ENCODE data around the gene NLRX1.
"Not testable (repeated sequence)": the region's sequence is repeated elsewhere in the genome, so short reads cannot be mapped to it uniquely, and the experiment has no call there.

The NLRX1 gene

GRCh38 chr11:119168471-119169281 lies at the start of gene NLRX1:
Gene NLRX1 (plus strand): TSS chr11:119168725. CDS start chr11:119171404, 2,679 bp downstream.
- peak; percentile 54 for DNase-seq

- DNase-seq = no peak
Measured at GRCh38 chr11:119118946-119119345, 49.6 kb upstream of the NLRX1 start.

DNA sequence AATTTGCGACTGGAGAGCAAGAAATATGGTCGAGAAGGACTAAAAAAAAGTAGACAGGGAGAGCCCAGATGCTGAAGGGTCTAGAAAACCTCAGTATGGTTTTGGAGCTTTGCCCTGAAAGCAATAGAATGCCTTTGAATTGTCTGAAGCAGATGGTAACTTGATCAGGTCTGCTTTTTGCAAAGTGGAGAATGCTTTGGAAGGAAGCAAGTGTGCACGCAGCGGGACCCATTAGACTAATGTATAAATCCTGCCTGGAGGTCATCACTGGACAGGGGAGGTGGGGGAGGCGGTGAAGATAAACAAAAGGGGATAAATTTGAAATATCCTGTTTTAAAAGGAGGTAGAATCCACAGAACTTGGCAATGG lies 47.9 kb upstream of the NLRX1 start:
- DNase-seq = no peak

DNA sequence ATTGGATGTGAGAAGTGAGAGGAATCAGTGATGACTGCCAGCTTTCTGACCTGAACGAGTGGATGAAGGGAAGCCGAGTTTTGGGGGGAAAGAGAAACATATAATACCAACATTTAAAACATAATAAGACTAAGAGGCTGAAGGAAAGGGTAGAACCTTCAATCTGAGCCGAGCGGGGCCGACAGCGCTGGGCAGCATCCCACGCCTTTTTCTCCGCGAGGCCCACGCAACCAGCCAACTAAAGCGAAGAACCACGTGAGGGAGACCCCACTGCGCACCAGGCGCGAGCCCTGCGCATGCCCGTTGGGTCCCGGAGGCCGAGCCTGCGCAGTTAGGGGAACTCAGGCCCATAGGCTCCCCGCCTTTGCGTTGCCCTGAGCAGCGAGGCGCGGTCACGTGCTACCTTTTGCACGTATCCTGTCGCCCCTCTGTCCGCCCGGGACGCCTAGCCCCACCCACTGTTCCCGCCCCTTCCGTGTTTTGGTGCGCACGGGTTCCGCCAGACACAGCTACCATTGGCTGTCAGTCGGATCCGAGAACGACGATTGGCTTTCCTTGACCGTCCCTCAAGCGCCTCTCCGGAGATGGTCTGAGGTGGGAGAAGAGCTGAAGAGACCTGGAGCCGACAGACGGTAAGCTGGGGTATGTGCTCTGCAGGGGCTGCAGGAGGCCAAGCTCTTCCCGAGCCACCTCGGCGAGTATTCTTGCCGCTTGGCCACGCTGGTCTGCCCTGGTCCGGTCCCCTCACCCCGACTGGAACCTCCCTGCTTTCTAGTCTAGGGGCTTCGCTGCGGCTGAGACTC lies 47.3 kb upstream of the NLRX1 start, which contains the start of gene HINFP:
HINFP (plus strand) TSS at position 573 of the 803 bp plus-strand sequence. CDS start 5,365 bp downstream, outside the sequence.
- peak; percentile 97 for DNase-seq

- DNase-seq = no peak
Measured at GRCh38 chr11:119121811-119122124, 46.8 kb upstream of the NLRX1 start.

DNA sequence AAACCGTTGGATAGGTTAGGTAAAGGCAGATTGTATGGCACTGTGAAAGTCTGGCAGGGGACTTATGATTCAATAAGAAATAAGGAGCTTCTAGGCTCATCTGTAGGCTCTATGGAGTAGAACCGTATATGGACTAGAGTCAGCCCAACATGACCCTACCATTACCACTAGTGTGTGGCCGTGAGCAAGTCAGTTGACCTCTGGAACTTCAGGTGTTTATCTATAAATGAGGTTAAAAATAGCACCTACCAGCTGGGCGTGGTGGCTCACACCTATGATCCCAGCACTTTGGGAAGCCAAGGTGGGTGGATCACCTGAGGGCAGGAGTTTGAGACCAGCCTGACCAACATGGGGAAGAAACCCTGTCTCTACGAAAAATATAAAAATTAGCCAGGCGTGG lies 42.7 kb upstream of the NLRX1 start:
- no peak for DNase-seq

- no peak for DNase-seq
Measured at GRCh38 chr11:119126675-119127268, 41.8 kb upstream of the NLRX1 start.

DNA sequence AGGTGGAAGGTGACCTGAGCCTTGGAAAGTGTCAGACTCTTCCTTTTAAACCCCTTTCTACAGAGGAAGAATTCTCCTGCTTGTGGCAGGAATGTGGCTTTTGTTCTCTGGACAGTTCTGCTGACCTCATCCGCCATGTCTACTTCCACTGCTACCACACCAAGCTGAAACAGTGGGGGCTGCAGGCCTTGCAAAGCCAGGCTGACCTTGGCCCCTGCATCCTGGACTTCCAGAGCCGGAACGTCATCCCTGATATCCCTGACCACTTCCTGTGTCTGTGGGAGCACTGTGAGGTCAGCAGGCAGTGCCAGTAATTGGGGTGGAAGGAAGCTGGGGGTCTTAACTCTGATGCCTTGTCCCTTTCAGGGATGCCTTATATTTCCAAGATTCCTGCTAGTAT lies 37.9 kb upstream of the NLRX1 start:
- DNase-seq = no peak

DNA sequence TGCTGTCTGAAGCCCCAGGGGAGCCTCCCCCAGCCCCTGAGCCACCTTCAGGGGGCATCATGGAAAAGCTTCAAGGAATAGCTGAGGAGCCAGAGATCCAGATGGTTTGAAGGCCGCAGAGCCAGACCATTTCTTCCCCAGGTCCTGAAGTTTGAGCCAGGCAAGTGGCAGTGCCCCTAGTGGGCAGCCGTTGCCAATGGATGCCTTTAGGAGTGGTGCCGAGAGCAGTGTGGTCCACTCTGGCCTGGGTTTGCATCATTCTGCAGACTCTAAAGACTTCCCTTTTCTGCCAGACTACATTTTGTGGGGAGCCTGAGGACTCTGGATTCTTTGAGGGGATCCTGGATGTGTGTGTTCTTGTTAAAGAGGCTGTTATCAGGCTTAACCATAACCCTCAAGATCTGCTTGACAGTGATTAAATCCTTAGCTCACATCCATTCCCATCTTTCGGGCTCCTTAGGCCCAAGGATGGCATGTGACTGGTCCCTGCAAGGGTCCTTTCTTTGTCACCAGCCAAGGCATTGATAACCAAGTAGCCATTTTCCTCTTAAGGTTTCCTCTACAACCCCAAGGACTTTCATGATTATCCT lies 34.0 kb upstream of the NLRX1 start:
- no peak for DNase-seq

GRCh38 chr11:119139276-119139675 lies 29.2 kb upstream of the NLRX1 start:
- not testable (repeated sequence) for DNase-seq

DNA sequence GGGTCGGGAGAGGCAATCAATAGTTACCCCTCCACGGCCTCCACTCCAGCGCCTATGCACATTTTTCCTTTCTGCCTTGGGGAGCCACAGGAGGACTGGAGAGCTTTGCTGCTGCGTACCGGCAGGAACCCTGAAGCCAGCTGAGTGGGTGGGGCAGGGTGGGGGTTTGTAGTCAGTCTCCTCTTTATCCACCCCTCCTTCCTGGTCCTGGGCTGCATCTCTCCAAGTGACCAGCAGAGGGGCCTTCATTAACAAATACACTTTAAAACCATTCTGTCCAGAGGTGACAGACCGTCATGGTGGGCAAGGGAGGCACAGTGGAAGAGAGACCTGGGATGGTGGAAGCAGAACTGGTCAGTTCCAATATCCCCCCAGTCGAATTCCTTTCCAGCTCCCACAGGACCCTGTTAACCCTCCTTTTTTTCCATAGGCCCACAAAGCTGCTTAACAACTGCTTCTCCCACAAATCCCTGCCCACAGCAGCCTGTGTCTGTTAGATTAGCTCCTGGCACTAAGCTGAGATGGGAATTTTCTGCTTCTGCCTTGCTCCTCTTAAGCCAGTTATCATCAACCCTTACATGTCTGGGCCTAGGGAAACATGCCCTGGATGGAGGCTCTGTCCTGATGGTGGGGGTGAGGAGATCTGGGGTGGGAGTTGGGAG lies 23.6 kb upstream of the NLRX1 start:
- peak; percentile 68 for DNase-seq

GRCh38 chr11:119145551-119145950 lies 23.0 kb upstream of the NLRX1 start:
- no peak for DNase-seq

DNA sequence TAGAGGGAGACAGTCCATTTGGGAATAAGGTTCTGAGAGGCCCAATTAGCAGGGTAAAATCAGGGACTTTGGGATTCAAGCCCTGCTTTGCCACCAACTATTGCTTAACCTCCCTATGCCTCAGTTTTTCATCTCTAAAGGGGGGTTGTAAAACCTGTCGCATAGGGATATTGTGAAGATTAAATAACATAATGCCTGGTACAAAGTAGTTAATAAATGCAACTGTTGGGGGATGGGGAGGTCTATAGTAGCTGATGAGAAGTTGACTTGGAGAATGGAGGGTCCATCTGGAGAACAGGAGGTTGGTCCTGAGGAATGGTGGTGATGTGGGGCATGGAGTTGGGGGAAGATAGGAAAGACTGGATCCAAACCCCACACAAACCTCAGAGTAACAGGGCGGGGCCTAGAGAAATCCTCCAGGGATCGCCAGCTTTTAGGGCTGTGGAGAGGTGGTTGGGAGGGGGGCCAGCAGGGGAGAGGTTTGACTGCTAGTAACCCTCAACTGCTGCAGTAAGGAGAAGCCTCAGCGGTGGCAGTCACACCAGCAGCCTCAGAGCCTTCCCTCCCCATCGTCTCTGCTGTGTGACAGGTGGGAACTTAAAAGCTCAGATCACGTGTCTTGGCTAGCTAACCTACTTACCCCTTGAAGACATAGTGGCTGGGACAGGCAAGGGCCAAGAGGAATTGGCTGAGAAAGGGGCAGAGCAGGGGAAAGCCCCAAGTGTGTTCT lies 20.8 kb upstream of the NLRX1 start:
- no peak for DNase-seq

- DNase-seq = no peak
Measured at GRCh38 chr11:119148720-119149017, 19.9 kb upstream of the NLRX1 start.

DNA sequence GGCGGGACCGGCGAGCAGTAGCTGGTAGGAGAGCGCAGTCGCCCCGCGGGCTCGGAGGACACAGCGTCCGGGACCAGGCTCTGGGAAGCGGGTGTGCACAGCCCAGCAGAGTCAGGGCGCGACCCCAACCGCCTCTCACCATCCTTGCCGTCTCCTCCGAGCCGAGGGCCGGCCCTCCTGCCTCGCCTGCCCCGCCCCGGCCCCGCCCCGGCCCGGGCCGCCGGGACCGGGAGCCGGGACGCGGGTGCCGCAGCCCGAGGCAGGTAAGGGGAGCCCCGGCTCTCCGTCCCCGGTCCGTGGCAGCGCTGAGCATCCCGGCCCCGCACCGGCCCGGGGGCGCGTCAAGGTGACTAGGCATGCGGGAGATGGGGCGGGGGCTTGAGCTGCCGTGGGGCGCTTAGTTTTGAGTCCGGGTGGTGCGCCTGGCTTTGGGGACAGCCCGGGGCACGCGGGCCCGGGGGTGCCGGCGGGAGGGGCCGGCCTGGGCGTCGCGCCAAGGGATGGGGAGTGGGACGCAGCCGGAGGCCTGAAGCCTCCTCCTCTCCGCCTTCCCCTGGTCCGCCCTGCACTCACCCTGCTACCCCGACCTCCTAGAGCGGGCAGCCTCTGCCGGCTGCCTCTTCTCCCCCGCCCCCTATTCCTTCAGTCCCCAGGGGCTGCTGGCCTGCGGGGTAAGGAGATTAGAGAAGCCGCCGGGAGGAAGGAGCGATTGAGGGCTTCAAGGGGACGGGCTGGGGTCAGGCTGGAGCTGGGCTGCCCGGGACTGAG lies 19.3 kb upstream of the NLRX1 start, which contains the start of gene ABCG4:
ABCG4 (plus strand) TSS at position 35 of the 768 bp plus-strand sequence. CDS start 914 bp downstream, outside the sequence.
- DNase-seq = no peak

DNA sequence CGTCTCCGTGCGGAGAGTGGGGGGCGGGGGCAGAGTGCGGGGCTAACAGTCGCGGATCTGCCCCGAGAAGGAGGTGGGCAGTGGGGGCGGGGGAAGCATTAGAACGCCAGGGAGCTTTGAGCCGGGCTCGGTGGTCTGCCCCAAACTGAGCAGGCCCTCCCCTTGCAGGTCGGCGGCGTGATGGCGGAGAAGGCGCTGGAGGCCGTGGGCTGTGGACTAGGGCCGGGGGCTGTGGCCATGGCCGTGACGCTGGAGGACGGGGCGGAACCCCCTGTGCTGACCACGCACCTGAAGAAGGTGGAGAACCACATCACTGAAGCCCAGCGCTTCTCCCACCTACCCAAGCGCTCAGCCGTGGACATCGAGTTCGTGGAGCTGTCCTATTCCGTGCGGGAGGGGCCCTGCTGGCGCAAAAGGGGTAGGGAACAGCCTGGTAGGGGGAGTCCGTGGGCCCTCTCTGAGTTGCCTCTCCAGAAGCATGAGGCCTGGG lies 18.7 kb upstream of the NLRX1 start:
- DNase-seq = no peak

GRCh38 chr11:119152043-119152442 lies 16.5 kb upstream of the NLRX1 start:
- DNase-seq = no peak

DNA sequence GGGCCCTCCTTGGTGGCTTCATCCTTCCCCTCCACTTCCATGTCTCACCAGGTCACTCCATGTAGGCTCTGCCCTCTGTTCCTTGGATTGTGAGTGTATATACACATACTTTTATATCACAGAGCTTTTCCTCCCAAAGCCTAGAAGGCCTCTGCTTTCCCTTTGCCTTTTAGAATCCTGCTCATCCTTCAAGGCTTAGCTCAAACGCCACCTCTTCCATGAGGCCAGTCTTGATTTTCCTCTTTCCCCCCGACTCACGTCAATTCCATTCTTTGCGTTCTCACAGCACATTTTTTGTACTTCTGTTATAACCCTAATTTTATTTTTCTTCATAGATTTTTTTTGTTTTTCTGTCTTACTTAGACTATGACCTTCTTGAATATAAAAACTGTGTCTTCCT lies 15.9 kb upstream of the NLRX1 start:
- DNase-seq = no peak

DNA sequence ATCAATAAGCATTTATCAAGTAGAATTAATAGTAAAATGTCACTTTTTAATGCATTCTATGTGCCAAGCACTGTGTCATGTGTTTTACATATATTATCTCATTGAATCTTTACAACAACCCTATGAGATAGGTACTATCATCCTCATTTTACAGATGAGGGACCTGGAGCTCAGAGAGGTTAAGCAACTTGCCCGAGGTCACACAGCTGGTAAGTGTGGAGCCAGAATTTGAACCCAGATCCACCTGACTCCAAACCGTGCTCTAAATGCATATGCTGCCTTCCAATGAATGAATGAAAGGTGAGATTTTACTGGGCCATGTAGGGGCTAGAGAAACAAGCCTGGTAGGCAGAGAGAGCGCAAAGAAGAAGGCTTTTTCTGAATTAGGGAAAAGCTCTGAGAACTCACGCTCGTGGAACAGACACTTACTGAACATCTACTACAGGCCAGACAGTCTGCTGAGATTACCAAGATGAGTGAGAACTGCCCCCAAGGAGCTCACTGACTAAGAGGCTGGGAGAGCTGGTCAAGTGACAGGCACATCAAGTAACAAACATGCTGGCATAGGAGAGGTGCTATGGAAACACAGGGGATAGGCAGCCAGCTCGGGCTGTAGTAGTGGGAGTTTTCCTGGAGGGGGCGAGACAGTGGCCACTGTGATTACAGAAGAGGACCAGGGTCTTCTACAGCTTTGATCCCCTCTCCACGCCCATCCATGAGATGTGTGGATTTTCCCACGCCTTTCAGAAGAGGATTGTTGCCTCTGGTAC lies 15.3 kb upstream of the NLRX1 start:
- no peak for DNase-seq

- DNase-seq = no peak
Measured at GRCh38 chr11:119154178-119154577, 14.3 kb upstream of the NLRX1 start.

All from DMS153 (cell line).